Ovary (tissue), 3 donors: ENCODE results near the gene LGALS7.
"Not testable (repeated sequence)": the region's sequence is repeated elsewhere in the genome, so short reads cannot be mapped to it uniquely, and the experiment has no call there.

Experiments
- CTCF ChIP-seq, 3 donors: fragments of 450-650 bp in 2 of 3; fragments of 200-600 bp in 1 of 3; IDR thresholded peaks; one replicate each; pipeline versions ENCODE4 v1.5.1 to v1.8.0; 2016 to 2022; ENCODE audit warnings: antibody characterized with exemption in 3 of 3, mild to moderate bottlenecking in 1 of 3
- EP300 ChIP-seq: sonication (generic); formaldehyde crosslinking; IDR thresholded peaks from one replicate; pipeline ENCODE4 v1.6.1; 2017; ENCODE audit warnings: antibody characterized with exemption
- POLR2A ChIP-seq: fragments of 450-650 bp; IDR thresholded peaks from one replicate; pipeline ENCODE4 v1.6.1; 2017; ENCODE audit warnings: antibody characterized with exemption, mild to moderate bottlenecking, moderate library complexity
- donor health status: DM: no; HTN: no; CAD: no.

- not testable (repeated sequence) for TF ChIP-seq POLR2A; CTCF (IDR thresholded peaks at IDR 0.05); EP300
Observed at GRCh38 chr19:38760805-38761517, 12.4 kb downstream of the LGALS7 start.
